ENCODE results near the gene ADAM15.
A peak's percentile ranks its signal among the peaks of the same experiment; 100 is the strongest.

ADAM15 gene

DNA sequence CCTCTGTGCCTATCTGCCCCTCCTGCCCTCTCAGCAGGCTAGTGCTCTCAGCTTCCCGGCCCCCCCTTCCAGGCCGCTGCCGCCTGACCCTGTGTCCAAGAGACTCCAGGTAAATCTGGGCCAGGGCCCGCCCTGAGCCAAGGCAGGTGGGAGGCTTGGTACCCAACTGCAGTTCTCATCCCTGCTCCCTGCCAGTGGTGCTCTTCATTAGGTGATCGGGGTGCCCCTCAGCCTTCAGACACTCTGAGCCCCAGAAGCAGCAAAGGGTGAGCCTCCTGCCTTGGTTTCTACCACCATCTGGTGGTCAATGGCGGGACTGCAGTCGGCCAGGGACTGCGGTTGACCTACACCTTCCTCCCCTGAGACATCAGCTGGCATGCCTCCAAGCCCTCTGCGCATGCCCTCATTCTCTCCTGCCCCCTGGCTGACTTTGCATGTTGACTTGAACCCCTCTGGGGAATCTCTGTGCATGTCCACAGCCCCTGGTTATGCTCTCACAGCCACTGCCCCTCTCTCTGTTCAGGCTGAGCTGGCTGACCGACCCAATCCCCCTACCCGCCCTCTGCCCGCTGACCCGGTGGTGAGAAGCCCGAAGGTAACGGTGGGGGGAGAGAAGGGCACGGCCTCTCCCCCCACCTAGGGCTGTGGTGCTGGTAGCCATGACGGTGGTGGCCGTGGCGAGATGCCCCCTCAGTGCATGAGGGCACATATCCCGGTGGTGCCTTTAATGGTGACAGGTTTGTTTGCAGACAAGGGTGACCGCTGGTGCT, 10.4 kb downstream of the ADAM15 start:
- ChIA-PET POLR2A (interaction anchor here (0.7 to 1.4 kb wide), 5 partner anchors 11 to 111 kb away, joined by 3 to 7 read pairs (median 4); partner anchors contain the start of genes PBXIP1 and PYGO2), CTCF (interaction anchor here (0.6 to 3.2 kb wide), 21 partner anchors 9 to 530 kb away, joined by 3 to 33 read pairs (median 3); partner anchors contain the start of genes ADAM15, DPM3, EFNA3 and LENEP)

DNA sequence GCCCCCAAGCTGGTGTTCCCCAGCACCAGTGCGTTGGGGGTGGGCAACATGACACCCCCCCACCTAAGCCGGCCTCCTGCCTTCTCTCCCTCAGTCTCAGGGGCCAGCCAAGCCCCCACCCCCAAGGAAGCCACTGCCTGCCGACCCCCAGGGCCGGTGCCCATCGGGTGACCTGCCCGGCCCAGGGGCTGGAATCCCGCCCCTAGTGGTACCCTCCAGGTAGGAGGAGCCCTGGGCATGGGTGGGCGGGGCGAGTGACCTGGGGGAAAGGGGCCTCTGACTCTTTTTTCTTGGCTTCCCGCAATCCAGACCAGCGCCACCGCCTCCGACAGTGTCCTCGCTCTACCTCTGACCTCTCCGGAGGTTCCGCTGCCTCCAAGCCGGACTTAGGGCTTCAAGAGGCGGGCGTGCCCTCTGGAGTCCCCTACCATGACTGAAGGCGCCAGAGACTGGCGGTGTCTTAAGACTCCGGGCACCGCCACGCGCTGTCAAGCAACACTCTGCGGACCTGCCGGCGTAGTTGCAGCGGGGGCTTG, 11.1 kb downstream of the ADAM15 start:
- ChIA-PET POLR2A (interaction anchor here (0.6 to 3.7 kb wide), 7 partner anchors 11 to 110 kb away, joined by 3 to 20 read pairs (median 4); partner anchors contain the start of genes ADAM15, PBXIP1 and PYGO2), CTCF (interaction anchor here (0.7 to 3.2 kb wide), 21 partner anchors 8 to 193 kb away, joined by 3 to 43 read pairs (median 4); partner anchors contain the start of genes ADAM15, EFNA3 and LENEP)
- no peak for DNase-seq (ENCODE audit: extremely low spot score)
- TF ChIP-seq NFRKB (IDR thresholded peaks at IDR 0.05) (no peak), FOXM1 (IDR thresholded peaks at IDR 0.05; ENCODE audit: borderline replicate concordance) (no peak), ELF4 (IDR thresholded peaks at IDR 0.05) (no peak), BHLHE40 (IDR thresholded peaks at IDR 0.05; ENCODE audit: borderline replicate concordance) (no peak), SUZ12 (IDR thresholded peaks at IDR 0.05) (no peak)

More for the DNA sequence above, 10.4 kb downstream of the ADAM15 start:
- TF ChIP-seq HDGF (IDR thresholded peaks at IDR 0.05; ENCODE audit: borderline replicate concordance) (no peak; the same call in 1 of the 2 replicates), NFRKB (IDR thresholded peaks at IDR 0.05) (no peak), L3MBTL2 (conservative IDR thresholded peaks at IDR 0.05) (no peak), ELF4 (IDR thresholded peaks at IDR 0.05) (no peak), SUZ12 (IDR thresholded peaks at IDR 0.05) (no peak), SP1 (IDR thresholded peaks at IDR 0.05) (no peak), CTBP1 (IDR thresholded peaks at IDR 0.05; ENCODE audit: borderline replicate concordance) (no peak), FOXM1 (IDR thresholded peaks at IDR 0.05; ENCODE audit: borderline replicate concordance) (no peak), BHLHE40 (IDR thresholded peaks at IDR 0.05; ENCODE audit: borderline replicate concordance) (no peak), FOXK2 (IDR thresholded peaks at IDR 0.05) (no peak), LEF1 (IDR thresholded peaks at IDR 0.05; ENCODE audit: borderline replicate concordance) (no peak), ARNT (IDR thresholded peaks at IDR 0.05) (no peak), FOXA1 (IDR thresholded peaks at IDR 0.05) (no peak), TARDBP (IDR thresholded peaks at IDR 0.05) (no peak), ZNF384 (IDR thresholded peaks at IDR 0.05) (no peak)
- TF ChIP-seq, protein P1, sequence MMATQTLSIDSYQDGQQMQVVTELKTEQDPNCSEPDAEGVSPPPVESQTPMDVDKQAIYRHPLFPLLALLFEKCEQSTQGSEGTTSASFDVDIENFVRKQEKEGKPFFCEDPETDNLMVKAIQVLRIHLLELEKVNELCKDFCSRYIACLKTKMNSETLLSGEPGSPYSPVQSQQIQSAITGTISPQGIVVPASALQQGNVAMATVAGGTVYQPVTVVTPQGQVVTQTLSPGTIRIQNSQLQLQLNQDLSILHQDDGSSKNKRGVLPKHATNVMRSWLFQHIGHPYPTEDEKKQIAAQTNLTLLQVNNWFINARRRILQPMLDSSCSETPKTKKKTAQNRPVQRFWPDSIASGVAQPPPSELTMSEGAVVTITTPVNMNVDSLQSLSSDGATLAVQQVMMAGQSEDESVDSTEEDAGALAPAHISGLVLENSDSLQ (IDR thresholded peaks at IDR 0.05), result no peak
- peak; percentile 88 for DNase-seq (ENCODE audit: extremely low spot score)

DNA sequence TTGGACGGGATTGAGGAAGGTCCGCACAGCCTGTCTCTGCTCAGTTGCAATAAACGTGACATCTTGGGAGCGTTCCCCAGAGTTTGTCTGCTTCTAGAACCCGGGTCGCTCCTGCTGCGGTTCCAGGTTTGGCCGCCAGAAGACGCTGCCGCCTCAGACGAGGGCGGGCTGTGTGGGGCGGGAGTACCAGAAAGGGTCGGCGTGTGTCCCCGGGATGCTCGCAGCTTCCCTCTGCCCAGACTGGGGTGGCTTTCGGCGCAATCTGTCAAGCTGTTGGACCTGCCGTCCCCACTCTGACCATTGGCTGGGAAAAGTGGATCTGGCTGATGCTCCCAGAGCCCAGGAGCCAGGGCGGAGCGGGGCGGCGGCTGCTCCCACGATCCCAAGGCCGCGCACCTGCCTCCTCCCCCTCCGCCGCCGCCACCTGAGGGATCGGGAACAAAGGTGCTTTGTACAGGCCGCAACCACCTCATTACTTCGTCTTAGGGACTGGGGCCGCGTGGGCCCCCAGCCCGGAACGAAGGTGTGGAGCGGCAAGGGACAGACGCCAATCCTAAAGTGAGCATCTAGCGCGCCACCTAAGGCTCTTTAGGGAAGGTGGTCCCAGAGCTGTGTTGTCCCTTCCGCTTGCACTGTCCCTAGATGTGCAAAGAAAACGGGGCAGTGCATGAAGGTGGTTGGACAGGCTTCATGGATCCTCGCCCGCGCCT, 11.7 kb downstream of the ADAM15 start:
- CTCF ChIA-PET, result interaction anchor here (0.7 to 3.2 kb wide), 7 partner anchors 8 to 64 kb away, joined by 3 to 43 read pairs (median 4); no protein-coding TSS in a partner anchor
- DNase-seq (ENCODE audit: extremely low spot score), result peak; percentile 87
- TF ChIP-seq FOXM1 (IDR thresholded peaks at IDR 0.05; ENCODE audit: borderline replicate concordance) (no peak), FOXA1 (IDR thresholded peaks at IDR 0.05) (no peak), L3MBTL2 (conservative IDR thresholded peaks at IDR 0.05) (no peak), ELF4 (IDR thresholded peaks at IDR 0.05) (no peak), SP1 (IDR thresholded peaks at IDR 0.05) (no peak), LEF1 (IDR thresholded peaks at IDR 0.05; ENCODE audit: borderline replicate concordance) (no peak), CTBP1 (IDR thresholded peaks at IDR 0.05; ENCODE audit: borderline replicate concordance) (no peak), ZNF384 (IDR thresholded peaks at IDR 0.05) (no peak), TARDBP (IDR thresholded peaks at IDR 0.05) (no peak)
- POLR2A ChIA-PET, result interaction anchor here (0.6 to 3.7 kb wide), 3 partner anchors 12 to 69 kb away, joined by 3 to 20 read pairs (median 3); partner anchors contain the start of gene ADAM15

DNA sequence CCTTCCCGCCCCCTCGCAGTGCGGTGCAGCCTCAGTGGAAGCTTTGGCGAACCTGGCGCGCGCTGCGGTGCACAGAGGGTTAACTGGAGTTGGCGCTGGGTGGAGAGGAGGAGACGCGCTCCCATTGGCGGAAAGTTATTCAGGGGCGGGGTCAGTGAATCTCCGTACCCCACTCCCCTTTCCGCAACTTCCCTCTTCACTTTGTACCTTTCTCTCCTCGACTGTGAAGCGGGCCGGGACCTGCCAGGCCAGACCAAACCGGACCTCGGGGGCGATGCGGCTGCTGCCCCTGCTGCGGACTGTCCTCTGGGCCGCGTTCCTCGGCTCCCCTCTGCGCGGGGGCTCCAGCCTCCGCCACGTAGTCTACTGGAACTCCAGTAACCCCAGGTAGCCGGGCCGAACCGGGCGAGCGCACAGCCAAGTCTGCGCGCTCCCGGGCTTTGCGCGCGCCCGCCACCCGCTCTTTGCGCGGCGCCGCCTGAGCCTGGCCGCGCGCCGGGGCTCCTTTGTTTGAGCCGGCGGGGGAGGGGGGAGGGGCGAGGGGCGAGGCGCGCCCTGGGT, 12.5 kb downstream of the ADAM15 start, which contains the start of gene EFNA4:
Gene EFNA4 (plus strand): TSS at position 191 of the 561 bp plus-strand sequence. CDS start 84 bp downstream, at position 275.
- POLR2A ChIA-PET, result interaction anchor here (1.0 to 3.7 kb wide), 4 partner anchors 12 to 69 kb away, joined by 3 to 20 read pairs (median 10); no protein-coding TSS in a partner anchor
- DNase-seq (ENCODE audit: extremely low spot score), result peak; percentile 90
- CTCF ChIA-PET, result interaction anchor here (0.7 to 3.2 kb wide), 5 partner anchors 18 to 46 kb away, joined by 3 to 43 read pairs (median 4); no protein-coding TSS in a partner anchor
- TF ChIP-seq FOXM1 (IDR thresholded peaks at IDR 0.05; ENCODE audit: borderline replicate concordance), result no peak
- no peak for TF ChIP-seq NFRKB (IDR thresholded peaks at IDR 0.05)
- TF ChIP-seq LEF1 (IDR thresholded peaks at IDR 0.05; ENCODE audit: borderline replicate concordance), result no peak
- no peak for TF ChIP-seq HDGF (IDR thresholded peaks at IDR 0.05; ENCODE audit: borderline replicate concordance)
- TF ChIP-seq SUZ12 (IDR thresholded peaks at IDR 0.05), result no peak
- TF ChIP-seq, protein P1 (IDR thresholded peaks at IDR 0.05), result no peak
- TF ChIP-seq L3MBTL2 (conservative IDR thresholded peaks at IDR 0.05), result no peak

DNA sequence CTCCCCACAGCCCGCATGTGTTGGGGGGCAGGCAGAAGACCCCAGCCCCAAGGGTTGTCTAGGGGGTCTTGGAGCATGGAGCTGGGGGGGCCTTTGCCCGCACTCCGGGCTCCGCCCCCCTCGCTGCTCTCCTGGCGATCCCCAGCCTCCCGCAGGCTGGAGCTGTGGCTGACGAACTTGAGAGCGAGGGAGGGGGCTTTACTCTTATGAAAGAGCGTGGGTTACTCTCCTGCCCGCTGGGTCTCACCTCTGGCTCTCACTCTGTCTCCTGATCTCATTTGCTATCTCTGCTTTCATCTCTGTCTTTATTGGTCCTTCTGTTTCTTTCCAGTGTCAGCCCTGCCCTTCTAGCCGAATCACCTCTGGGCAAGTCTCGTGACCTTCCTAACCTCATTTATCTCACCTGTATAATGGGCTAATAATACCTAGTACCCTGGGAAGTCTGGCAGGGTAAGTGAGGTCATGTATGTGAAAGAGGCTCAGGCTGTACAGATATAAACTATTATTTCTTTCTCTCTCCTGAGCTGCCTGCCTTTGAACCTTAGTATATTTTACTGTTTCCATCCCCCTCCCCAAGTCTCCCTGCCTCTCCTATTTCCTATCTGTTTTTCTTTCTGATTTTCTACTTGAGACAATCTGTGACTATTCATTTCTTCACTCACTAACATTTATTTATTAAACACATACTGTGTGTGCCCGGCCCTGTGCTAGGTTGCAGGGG, 13.2 kb downstream of the ADAM15 start:
- TF ChIP-seq NFRKB (IDR thresholded peaks at IDR 0.05), result no peak
- DNase-seq (ENCODE audit: extremely low spot score), result peak; percentile 71
- POLR2A ChIA-PET, result interaction anchor here (0.6 to 3.7 kb wide), 5 partner anchors 11 to 103 kb away, joined by 3 to 20 read pairs (median 11); partner anchors contain the start of genes ADAM15 and PYGO2
- CTCF ChIA-PET, result interaction anchor here (1.1 to 3.2 kb wide), 6 partner anchors 14 to 108 kb away, joined by 3 to 43 read pairs (median 4); partner anchors contain the start of gene KRTCAP2

Measured in HEK293T (cell line).